GM13977 (cell line): ENCODE measurements around the gene DPY19L3.

ENCODE experiments used
- DNase-seq: peaks from one replicate; pipeline ENCODE4 v3.0.0; 2012; ENCODE audit warnings: low spot score
- in situ Hi-C: fragments of 300-500 bp; cut with MboI; formaldehyde crosslinking; loops from one replicate; pipeline ENCODE4 v1.12.0; 2022; ENCODE audit warnings: low sequenced_read_pairs, low pct_unique_long_range_greater_than_20kb, mixed read lengths, inconsistent platforms; ENCODE audit not compliant: unreplicated experiment
- TF ChIP-seq, protein P1 (sequence below): IDR thresholded peaks from 2 replicates; pipeline ENCODE4 v1.5.1; 2012; ENCODE audit warnings: mild to moderate bottlenecking, control low read depth; ENCODE audit not compliant: insufficient read depth; ENCODE audit errors: extremely low read depth, missing control alignments

Gene DPY19L3

DNA sequence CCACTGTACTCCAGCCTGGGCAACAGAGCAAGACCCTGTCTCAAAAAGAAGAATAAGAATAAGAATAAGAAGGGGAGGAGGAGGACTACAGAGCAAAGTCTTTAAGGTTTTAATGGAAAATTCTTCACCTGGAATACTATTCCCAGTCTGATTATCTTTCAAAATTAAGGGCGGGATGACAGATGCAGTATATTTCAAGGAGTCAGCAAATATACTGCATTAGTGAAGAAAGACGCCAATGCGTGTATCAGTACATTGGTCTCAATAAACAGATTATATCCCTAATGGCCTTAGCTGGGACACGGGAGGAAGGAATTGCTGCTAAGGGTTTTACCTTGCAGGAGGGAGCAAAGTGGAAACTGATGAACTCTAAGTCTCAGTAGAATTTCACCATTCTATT is 121.3 kb downstream of the DPY19L3 start:
- no peak for DNase-seq
- TF ChIP-seq, protein P1, sequence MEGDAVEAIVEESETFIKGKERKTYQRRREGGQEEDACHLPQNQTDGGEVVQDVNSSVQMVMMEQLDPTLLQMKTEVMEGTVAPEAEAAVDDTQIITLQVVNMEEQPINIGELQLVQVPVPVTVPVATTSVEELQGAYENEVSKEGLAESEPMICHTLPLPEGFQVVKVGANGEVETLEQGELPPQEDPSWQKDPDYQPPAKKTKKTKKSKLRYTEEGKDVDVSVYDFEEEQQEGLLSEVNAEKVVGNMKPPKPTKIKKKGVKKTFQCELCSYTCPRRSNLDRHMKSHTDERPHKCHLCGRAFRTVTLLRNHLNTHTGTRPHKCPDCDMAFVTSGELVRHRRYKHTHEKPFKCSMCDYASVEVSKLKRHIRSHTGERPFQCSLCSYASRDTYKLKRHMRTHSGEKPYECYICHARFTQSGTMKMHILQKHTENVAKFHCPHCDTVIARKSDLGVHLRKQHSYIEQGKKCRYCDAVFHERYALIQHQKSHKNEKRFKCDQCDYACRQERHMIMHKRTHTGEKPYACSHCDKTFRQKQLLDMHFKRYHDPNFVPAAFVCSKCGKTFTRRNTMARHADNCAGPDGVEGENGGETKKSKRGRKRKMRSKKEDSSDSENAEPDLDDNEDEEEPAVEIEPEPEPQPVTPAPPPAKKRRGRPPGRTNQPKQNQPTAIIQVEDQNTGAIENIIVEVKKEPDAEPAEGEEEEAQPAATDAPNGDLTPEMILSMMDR, result no peak
- in situ Hi-C loops, result no loop called here

DNA sequence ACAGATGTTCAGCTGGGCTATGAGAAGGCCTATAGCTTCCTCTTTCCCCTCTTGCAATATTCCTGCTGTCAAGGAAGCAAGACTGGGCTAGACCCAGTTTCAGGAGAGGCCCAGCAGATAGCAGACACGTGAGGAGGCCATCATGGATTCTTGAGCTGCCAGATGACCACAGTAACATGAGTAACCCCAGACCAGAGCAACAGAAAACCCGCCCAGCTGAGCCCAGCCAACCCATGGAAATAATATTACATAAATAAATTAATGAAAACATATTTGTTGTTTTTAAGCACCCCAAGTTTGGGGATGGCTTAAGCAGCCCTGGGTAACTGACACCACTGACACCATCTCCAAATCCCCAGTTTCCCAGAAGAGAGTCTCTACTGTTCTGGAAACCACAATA is 125.2 kb downstream of the DPY19L3 start:
- in situ Hi-C loops, result no loop called here
- no peak for DNase-seq
- TF ChIP-seq, protein P1, result no peak

DNA sequence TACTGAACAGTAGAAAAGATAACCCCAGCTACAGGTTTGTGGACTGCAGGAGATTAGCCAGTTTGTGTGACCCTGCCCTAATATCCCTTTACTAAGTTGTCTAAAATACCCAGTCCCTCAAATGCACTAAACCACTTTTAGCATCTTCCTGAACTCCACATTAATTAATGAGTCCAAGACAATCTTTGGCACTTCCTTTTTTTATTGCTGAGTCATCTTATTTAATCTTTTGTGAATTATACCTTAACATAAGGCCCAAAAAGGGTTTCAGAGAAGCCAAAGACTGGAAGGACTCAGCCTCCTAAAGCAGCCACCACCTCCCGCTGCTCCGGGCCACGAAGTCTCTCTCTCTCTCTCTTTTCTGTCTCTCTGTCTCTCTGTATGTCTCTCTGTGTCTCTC is 126.7 kb downstream of the DPY19L3 start:
- in situ Hi-C loops, result no loop called here
- TF ChIP-seq, protein P1, result no peak
- DNase-seq, result no peak
